Measurements from ENCODE around the gene PRKCB.

DNA sequence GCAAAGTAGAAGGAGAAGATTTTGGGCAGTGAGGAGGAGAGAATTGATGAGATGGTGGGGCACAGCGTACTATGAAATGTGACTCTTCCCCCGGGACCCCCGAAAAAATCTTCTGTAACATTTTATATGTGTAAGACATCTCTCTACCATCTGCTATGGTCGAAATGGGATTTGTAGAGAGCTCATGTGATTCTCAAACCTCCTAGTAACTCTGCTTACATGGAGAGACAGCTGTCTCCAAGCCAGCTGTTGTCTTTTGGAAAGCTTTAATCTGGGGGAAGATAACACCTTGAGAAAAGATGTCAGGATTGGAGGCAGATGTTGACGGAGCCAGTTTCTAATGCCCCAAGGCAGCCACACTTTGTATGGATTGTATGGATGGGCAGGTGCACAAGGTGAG is 94.1 kb downstream of the PRKCB start:
- TF ChIP-seq POLR2A (IDR thresholded peaks at IDR 0.05; ENCODE audit: low read length) (no peak), GATA1 (IDR thresholded peaks at IDR 0.05; ENCODE audit: low read depth, low read length) (no peak)
